Skin of body (tissue), 2 donors: ENCODE data around the gene PCAT6. TPM values are rescaled to one million over a fixed set of nuclear protein-coding genes. Genes with fewer than 3 reads are reported as not detected.
"Not testable (repeated sequence)": the region's sequence is repeated elsewhere in the genome, so short reads cannot be mapped to it uniquely, and the experiment has no call there.

Experiments
- DNase-seq: peaks from one replicate; lab custom pipeline; 2025; lab: John Stamatoyannopoulos, UW
- total RNA-seq: library from RNA; depleted of rRNA; stranded (reverse); fragments of >200 nt; gene quantifications from one replicate; pipeline ENCODE4 v1.2.3, GENCODE V29; 2014

The PCAT6 gene
- total RNA-seq: not detected

GRCh38 chr1:202810615-202811295 lies at the start of gene PCAT6:
PCAT6 (plus strand) TSS chr1:202810954.
- peak; percentile 78 for DNase-seq

- no peak for DNase-seq
These were observed 48.7 kb upstream of the PCAT6 start for GRCh38 chr1:202762019-202762418.

- no peak for DNase-seq
These were observed 45.0 kb upstream of the PCAT6 start for GRCh38 chr1:202765721-202766120.

- no peak for DNase-seq
These were observed 40.6 kb upstream of the PCAT6 start for GRCh38 chr1:202770135-202770534.

- no peak for DNase-seq
These were observed 29.6 kb upstream of the PCAT6 start for GRCh38 chr1:202781180-202781579.

- no peak for DNase-seq
These were observed 23.9 kb upstream of the PCAT6 start for GRCh38 chr1:202786804-202787203.

GRCh38 chr1:202788800-202789199 lies 22.0 kb upstream of the PCAT6 start:
- no peak for DNase-seq

- no peak for DNase-seq
These were observed 19.5 kb upstream of the PCAT6 start for GRCh38 chr1:202791077-202791747.

GRCh38 chr1:202794051-202794740 lies 16.6 kb upstream of the PCAT6 start:
- DNase-seq: no peak

GRCh38 chr1:202794931-202795330 lies 15.8 kb upstream of the PCAT6 start:
- DNase-seq: not testable (repeated sequence)

GRCh38 chr1:202796670-202797069 lies 14.1 kb upstream of the PCAT6 start:
- DNase-seq: no peak

- no peak for DNase-seq
These were observed 12.5 kb upstream of the PCAT6 start for GRCh38 chr1:202798260-202798659.

GRCh38 chr1:202798792-202799331 lies 11.9 kb upstream of the PCAT6 start:
- DNase-seq: no peak

- no peak for DNase-seq
These were observed 10.0 kb upstream of the PCAT6 start for GRCh38 chr1:202800742-202801141.

GRCh38 chr1:202801175-202801574 lies 9.6 kb upstream of the PCAT6 start:
- DNase-seq: peak; percentile 1

- no peak for DNase-seq
These were observed 8.7 kb upstream of the PCAT6 start for GRCh38 chr1:202802034-202802433.

- DNase-seq: no peak
These were observed 7.5 kb upstream of the PCAT6 start for GRCh38 chr1:202802998-202803932.

GRCh38 chr1:202804126-202804525 lies 6.6 kb upstream of the PCAT6 start:
- DNase-seq: no peak

GRCh38 chr1:202805886-202806844 lies 4.6 kb upstream of the PCAT6 start:
- DNase-seq: peak; percentile 12
